ENCODE results near the gene ACIN1. TPM values are rescaled to one million over a fixed set of nuclear protein-coding genes. Genes with fewer than 3 reads are reported as not detected.

Gene ACIN1
- total RNA-seq, 1 donor from 2014 or later: 161 TPM

- no peak for ATAC-seq
- Histone ChIP-seq H3K4me1 (peaks cover 4% of the 10 kb centered on the region), H3K27ac (no peak overlapping the region), H3K4me3 (no peak overlapping the region), H3K9me3 (no peaks in the 10 kb centered on the region), H3K36me3 (peaks cover 21% of the 10 kb centered on the region), H3K27me3 (no peaks in the 10 kb centered on the region)
- intact Hi-C loops (cut with DNase I): no loop called here
- DNase-seq: no peak
- TF ChIP-seq CTCF (IDR thresholded peaks at IDR 0.05): no peak
These were observed 31.8 kb upstream of the ACIN1 start for GRCh38 chr14:23126548-23127278.

DNA sequence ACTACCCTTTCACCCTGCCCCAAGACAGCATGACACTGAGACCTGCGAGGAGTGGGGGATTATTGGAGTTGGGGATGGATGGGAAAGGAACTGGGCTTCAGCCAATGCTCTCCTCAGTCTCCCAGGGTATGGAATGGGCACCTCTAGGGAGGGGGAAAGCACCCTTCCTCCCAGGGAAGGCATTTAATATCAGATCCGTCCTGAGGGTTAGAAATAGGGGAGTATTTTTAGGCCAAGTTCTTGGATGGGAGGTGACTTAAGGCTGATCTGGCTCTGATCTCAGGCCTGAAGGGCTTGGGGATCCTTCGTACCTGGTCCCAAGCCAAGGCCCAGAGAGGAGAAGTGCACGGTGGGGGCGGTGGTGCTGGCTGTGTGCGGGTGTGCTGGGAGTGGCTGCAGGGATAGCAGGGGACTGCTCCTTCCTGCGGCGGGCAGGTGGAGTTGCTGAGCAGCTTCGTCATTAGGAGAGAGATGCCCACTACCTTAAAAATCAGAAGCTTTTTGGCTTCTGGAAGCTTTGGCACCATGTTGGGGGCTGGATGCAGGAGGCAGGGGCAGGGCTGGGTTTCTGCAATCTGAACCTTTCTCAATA is 31.1 kb upstream of the ACIN1 start:
- Histone ChIP-seq H3K36me3 (peaks cover 21% of the 10 kb centered on the region), H3K9me3 (no peaks in the 10 kb centered on the region), H3K27me3 (no peaks in the 10 kb centered on the region), H3K4me1 (peaks cover 4% of the 10 kb centered on the region), H3K27ac (no peak overlapping the region), H3K4me3 (no peak overlapping the region)
- ATAC-seq (peak; percentile 22), DNase-seq (no peak)
- intact Hi-C loops (cut with DNase I): no loop called here
- no peak for TF ChIP-seq CTCF (IDR thresholded peaks at IDR 0.05)

- Histone ChIP-seq H3K4me3 (no peak overlapping the region), H3K9me3 (no peaks in the 10 kb centered on the region), H3K36me3 (peaks cover 17% of the 10 kb centered on the region), H3K27ac (no peak overlapping the region), H3K4me1 (no peaks in the 10 kb centered on the region), H3K27me3 (no peaks in the 10 kb centered on the region)
- no peak for TF ChIP-seq CTCF (IDR thresholded peaks at IDR 0.05)
- intact Hi-C loops (cut with DNase I): no loop called here
- DNase-seq: no peak
- no peak for ATAC-seq
These were observed 30.1 kb upstream of the ACIN1 start for GRCh38 chr14:23125011-23125410.

DNA sequence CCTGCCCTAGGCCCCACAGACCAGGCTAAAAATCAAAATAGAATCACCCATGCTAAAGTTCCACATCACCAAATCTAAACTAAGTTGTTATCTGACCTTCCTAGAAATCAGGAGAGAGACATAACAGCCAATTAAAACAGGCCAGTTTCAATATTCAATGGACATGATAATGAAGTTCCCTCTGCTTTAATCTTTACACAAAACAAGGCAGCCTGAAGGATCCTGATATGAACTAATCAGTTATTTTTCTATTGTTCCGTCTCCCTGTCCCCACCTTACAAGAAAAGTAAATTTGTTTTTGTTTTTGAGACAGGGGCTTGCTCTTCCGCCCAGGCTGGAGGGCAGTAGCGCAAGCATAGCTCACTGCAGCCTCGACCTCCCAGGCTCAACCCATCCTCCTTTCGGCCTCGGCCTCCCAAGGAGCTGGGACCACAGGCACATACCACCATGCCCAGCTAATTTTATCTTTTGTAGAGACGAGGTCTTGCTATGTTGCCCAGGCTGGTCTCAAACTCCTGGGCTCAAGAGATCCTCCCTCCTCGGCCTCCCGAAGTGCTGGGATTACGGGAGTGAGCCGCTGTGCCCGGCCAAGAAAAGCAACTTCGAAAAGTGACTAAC is 29.5 kb upstream of the ACIN1 start:
- no peak overlapping the region for H3K4me3 ChIP-seq
- no peak for TF ChIP-seq CTCF (IDR thresholded peaks at IDR 0.05)
- intact Hi-C loops (cut with DNase I): no loop called here
- ATAC-seq: no peak
- no peaks in the 10 kb centered on the region for H3K9me3 ChIP-seq
- H3K4me1 ChIP-seq: no peaks in the 10 kb centered on the region
- no peak for DNase-seq
- H3K27ac ChIP-seq: no peak overlapping the region
- peaks cover 15% of the 10 kb centered on the region for H3K36me3 ChIP-seq
- H3K27me3 ChIP-seq: no peaks in the 10 kb centered on the region

- Histone ChIP-seq H3K36me3 (peaks cover 5% of the 10 kb centered on the region), H3K9me3 (no peaks in the 10 kb centered on the region), H3K27ac (no peak overlapping the region), H3K4me3 (no peak overlapping the region), H3K27me3 (no peaks in the 10 kb centered on the region), H3K4me1 (no peaks in the 10 kb centered on the region)
- DNase-seq (peak; percentile 86), ATAC-seq (peak; percentile 41)
- TF ChIP-seq CTCF (IDR thresholded peaks at IDR 0.05): no peak
- intact Hi-C loops (cut with DNase I): no loop called here
These were observed 28.5 kb upstream of the ACIN1 start for GRCh38 chr14:23123419-23123818.
